Loucy (cell line): ENCODE measurements around the gene ACACB.

ENCODE experiments used
- CTCF ChIP-seq: fragments of 200-600 bp; sonication (generic); conservative IDR thresholded peaks from 2 replicates; pipeline ENCODE4 v1.5.1; 2014; ENCODE audit warnings: mild to moderate bottlenecking, antibody characterized with exemption, low read length
- EZH2phosphoT487 ChIP-seq: fragments of 200-600 bp; IDR thresholded peaks from 2 replicates; pipeline ENCODE4 v1.6.1; 2018; ENCODE audit warnings: antibody characterized with exemption, mild to moderate bottlenecking, moderate library complexity, borderline replicate concordance

GRCh38 chr12:109271418-109271817 lies 155.0 kb downstream of the ACACB start:
- no peak for TF ChIP-seq CTCF
- no peak for TF ChIP-seq EZH2phosphoT487
